Measurements from ENCODE around the gene MYO16. TPM values are rescaled to one million over a fixed set of nuclear protein-coding genes. Genes with fewer than 3 reads are reported as not detected.

Gene MYO16
- total and polyA plus RNA-seq, 2 of the 4 experiments (the other 2 are of a cell fraction): under 0.01 to 0.03 TPM

DNA sequence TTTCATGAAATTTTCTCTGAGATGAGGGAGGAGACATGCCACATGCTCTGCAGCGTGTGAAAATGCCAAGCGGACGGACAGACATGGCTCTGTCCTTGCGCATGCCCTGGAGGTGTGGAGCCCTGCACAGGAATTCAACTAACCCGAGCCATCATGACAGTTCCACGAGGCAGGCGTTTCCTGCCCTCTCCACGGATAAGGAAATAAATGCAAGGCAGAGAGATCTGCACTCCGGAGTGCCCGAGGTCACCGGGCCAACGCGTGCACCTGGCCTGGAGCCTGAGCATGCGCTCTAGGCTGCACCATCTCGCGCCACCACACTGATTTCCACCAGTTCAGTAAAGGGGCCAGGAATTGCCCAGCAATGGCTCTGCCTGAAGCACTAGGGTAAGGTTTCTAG is 298.2 kb downstream of the MYO16 start:
- dilution Hi-C loops (cut with HindIII; ENCODE audit: low sequenced_read_pairs, unreplicated experiment): no loop called here

More for the DNA sequence above, 298.2 kb downstream of the MYO16 start:
- no peak overlapping the region for H4K91ac ChIP-seq (ENCODE audit: insufficient read depth, low read depth, low read length)
- H2AFZ ChIP-seq (replicated peaks; ENCODE audit: low read length, poor library complexity): no peak overlapping the region
- 79% methylated on average over 7 of the region's 16 CpGs; no CpG with 5 or more reads in 1 of the 2 experiments for WGBS, 2 experiments (ENCODE audit: extremely low coverage in 2 of 2, insufficient read length in 1 of 2)
- no peak overlapping the region for H3K56ac ChIP-seq (ENCODE audit: extremely low read depth, insufficient read depth, low read length)
- H4K8ac ChIP-seq (ENCODE audit: low read depth in 2 of 2, low read length in 2 of 2): no peak overlapping the region
- in situ Hi-C loops (cut with MboI; ENCODE audit: low sequenced_read_pairs): no loop called here
- ATAC-seq (ENCODE audit: low read depth) (no peak), DNase-seq (no peak)
- H4K5ac ChIP-seq (ENCODE audit: low read depth, low read length): no peak overlapping the region
- no peak overlapping the region for H3K9ac ChIP-seq (ENCODE audit: low read depth, low read length)
- no peak overlapping the region for H3K4me3 ChIP-seq (ENCODE audit: insufficient read depth, low read depth, low read length)
- intact Hi-C loops (cut with micrococcal nuclease): no loop called here
- no peak overlapping the region for H2AK5ac ChIP-seq (ENCODE audit: low read depth, low read length)
- H3K9me1 ChIP-seq (ENCODE audit: insufficient read depth, low read length): no peaks in the 10 kb centered on the region
- ChIA-PET POLR2A (ENCODE audit: unreplicated experiment) (no interaction called here), CTCF (interaction anchor here (0.6 kb wide), 1 partner anchor 39 kb away, joined by 3 read pairs; no protein-coding TSS in a partner anchor)
- no peak overlapping the region for H2AK9ac ChIP-seq (replicated peaks; ENCODE audit: low read depth, low read length, poor library complexity)
- no peak overlapping the region for H2BK15ac ChIP-seq (ENCODE audit: low read depth, low read length)
- H3K27me3 ChIP-seq (ENCODE audit: control insufficient read depth, insufficient read depth, low read length): peaks cover 7% of the 10 kb centered on the region
- H3K36me3 ChIP-seq (ENCODE audit: control insufficient read depth, insufficient read depth, low read length): no peaks in the 10 kb centered on the region
- no peaks in the 10 kb centered on the region for H3K9me3 ChIP-seq (ENCODE audit: control insufficient read depth, insufficient read depth, low read length)
- TF ChIP-seq MAZ (IDR thresholded peaks at IDR 0.05; ENCODE audit: borderline replicate concordance, low read depth, low read length) (no peak), CTCF (conservative IDR thresholded peaks at IDR 0.05; ENCODE audit: low read depth, low read length) (no peak), CHD1 (IDR thresholded peaks at IDR 0.05; ENCODE audit: low read depth, low read length) (no peak), RCOR1 (IDR thresholded peaks at IDR 0.05; ENCODE audit: insufficient replicate concordance, low read length) (no peak), MAFK (IDR thresholded peaks at IDR 0.05; ENCODE audit: low read depth, low read length) (no peak), NFE2L2 (IDR thresholded peaks at IDR 0.05; ENCODE audit: low read depth, low read length) (no peak), BHLHE40 (IDR thresholded peaks at IDR 0.05; ENCODE audit: low read depth, low read length) (no peak), USF2 (IDR thresholded peaks at IDR 0.05; ENCODE audit: low read depth, low read length) (no peak), SMC3 (IDR thresholded peaks at IDR 0.05; ENCODE audit: low read depth, low read length) (no peak), MXI1 (IDR thresholded peaks at IDR 0.05; ENCODE audit: borderline replicate concordance, low read depth, low read length) (no peak), POLR2A (IDR thresholded peaks at IDR 0.05; ENCODE audit: low read depth, low read length) (no peak), CEBPB (IDR thresholded peaks at IDR 0.05; ENCODE audit: low read depth, low read length) (no peak), RAD21 (IDR thresholded peaks at IDR 0.05; ENCODE audit: low read length) (no peak), FOS (IDR thresholded peaks at IDR 0.05; ENCODE audit: low read depth, low read length) (no peak), RFX5 (IDR thresholded peaks at IDR 0.05; ENCODE audit: low read depth, low read length) (no peak)
- TF ChIP-seq, protein P1, sequence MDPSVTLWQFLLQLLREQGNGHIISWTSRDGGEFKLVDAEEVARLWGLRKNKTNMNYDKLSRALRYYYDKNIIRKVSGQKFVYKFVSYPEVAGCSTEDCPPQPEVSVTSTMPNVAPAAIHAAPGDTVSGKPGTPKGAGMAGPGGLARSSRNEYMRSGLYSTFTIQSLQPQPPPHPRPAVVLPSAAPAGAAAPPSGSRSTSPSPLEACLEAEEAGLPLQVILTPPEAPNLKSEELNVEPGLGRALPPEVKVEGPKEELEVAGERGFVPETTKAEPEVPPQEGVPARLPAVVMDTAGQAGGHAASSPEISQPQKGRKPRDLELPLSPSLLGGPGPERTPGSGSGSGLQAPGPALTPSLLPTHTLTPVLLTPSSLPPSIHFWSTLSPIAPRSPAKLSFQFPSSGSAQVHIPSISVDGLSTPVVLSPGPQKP (IDR thresholded peaks at IDR 0.05; ENCODE audit: borderline replicate concordance, low read depth, low read length): no peak
- no peaks in the 10 kb centered on the region; the same call in 1 of the 2 replicates for H3K4me1 ChIP-seq (ENCODE audit: control insufficient read depth, insufficient read depth, low read length)
- H3K4ac ChIP-seq (ENCODE audit: low read depth, low read length): no peak overlapping the region
- no peak overlapping the region for H3K27ac ChIP-seq (ENCODE audit: insufficient read depth, low read length)
- no peaks in the 10 kb centered on the region for H4K20me1 ChIP-seq (ENCODE audit: insufficient read depth, low read length)
- H3K23ac ChIP-seq (ENCODE audit: low read depth, low read length): no peak overlapping the region
- H3K14ac ChIP-seq (replicated peaks; ENCODE audit: low read depth, low read length): no peak overlapping the region
- H2BK20ac ChIP-seq (ENCODE audit: low read depth, low read length): no peak overlapping the region
- H3K4me2 ChIP-seq (ENCODE audit: low read depth, low read length): no peak overlapping the region
- H3K79me1 ChIP-seq (ENCODE audit: low read depth in 1 of 2, low read length in 2 of 2): no peaks in the 10 kb centered on the region
- H2BK5ac ChIP-seq (ENCODE audit: low read depth, low read length, poor library complexity, severe bottlenecking): no peak overlapping the region
- H2BK120ac ChIP-seq (ENCODE audit: low read depth, low read length): no peak overlapping the region
- H3K18ac ChIP-seq (ENCODE audit: low read depth, low read length): no peak overlapping the region
- BruUV-seq (replicated peaks): no TSS peak
